Measurements from ENCODE around the gene ASCL3.

DNA sequence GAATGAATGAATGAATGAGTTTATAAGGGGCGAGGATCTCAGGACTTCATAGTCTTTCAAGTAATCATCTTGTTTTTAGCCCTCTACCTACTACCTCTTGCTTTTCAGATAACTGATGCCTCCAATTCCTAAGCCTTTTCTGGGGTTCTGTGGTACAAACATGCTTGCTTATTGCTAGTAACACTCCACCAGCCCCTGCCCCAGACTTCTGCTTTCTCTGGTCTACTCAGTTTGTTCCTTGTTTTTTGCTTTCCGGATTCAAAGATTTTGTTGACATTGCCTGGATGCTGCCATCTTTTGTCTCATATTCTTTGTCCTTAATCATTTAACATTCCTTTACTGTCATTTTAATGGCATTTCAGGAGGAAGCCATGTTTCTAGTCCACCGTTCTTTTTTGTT lies 30.3 kb upstream of the ASCL3 start:
- TF ChIP-seq POLR2AphosphoS5 (IDR thresholded peaks at IDR 0.05) (no peak), POLR2A (IDR thresholded peaks at IDR 0.05) (no peak), EP300 (IDR thresholded peaks at IDR 0.05) (no peak)
- TF ChIP-seq, protein P1, sequence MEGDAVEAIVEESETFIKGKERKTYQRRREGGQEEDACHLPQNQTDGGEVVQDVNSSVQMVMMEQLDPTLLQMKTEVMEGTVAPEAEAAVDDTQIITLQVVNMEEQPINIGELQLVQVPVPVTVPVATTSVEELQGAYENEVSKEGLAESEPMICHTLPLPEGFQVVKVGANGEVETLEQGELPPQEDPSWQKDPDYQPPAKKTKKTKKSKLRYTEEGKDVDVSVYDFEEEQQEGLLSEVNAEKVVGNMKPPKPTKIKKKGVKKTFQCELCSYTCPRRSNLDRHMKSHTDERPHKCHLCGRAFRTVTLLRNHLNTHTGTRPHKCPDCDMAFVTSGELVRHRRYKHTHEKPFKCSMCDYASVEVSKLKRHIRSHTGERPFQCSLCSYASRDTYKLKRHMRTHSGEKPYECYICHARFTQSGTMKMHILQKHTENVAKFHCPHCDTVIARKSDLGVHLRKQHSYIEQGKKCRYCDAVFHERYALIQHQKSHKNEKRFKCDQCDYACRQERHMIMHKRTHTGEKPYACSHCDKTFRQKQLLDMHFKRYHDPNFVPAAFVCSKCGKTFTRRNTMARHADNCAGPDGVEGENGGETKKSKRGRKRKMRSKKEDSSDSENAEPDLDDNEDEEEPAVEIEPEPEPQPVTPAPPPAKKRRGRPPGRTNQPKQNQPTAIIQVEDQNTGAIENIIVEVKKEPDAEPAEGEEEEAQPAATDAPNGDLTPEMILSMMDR (IDR thresholded peaks at IDR 0.05) = no peak

Data from upper lobe of left lung (tissue), 4 donors.